Osteocyte (in vitro differentiated cells): ENCODE measurements around the gene IRAK3. TPM values are rescaled to one million over a fixed set of nuclear protein-coding genes. Genes with fewer than 3 reads are reported as not detected.

ENCODE experiments used
- DNase-seq: peaks from one replicate; pipeline ENCODE4 v3.0.0; 2021; ENCODE audit warnings: mixed read lengths; ENCODE audit not compliant: unreplicated experiment; ENCODE audit errors: extremely low spot score
- H3K27ac Mint-ChIP-seq: one replicate; pipeline ENCODE4 v1.8.0; 2021; ENCODE audit warnings: mild to moderate bottlenecking, mixed read lengths; ENCODE audit not compliant: unreplicated experiment
- H3K27me3 Mint-ChIP-seq: one replicate; pipeline ENCODE4 v1.8.0; 2021; ENCODE audit warnings: mixed read lengths; ENCODE audit not compliant: unreplicated experiment
- H3K36me3 Mint-ChIP-seq: one replicate; pipeline ENCODE4 v1.8.0; 2021; ENCODE audit warnings: mixed read lengths; ENCODE audit not compliant: unreplicated experiment
- H3K4me1 Mint-ChIP-seq: one replicate; pipeline ENCODE4 v1.8.0; 2021; ENCODE audit warnings: mixed read lengths; ENCODE audit not compliant: unreplicated experiment
- H3K4me3 Mint-ChIP-seq: one replicate; pipeline ENCODE4 v1.8.0; 2021; ENCODE audit warnings: mild to moderate bottlenecking, moderate library complexity, mixed read lengths; ENCODE audit not compliant: unreplicated experiment
- H3K9me3 Mint-ChIP-seq: one replicate; pipeline ENCODE4 v1.8.0; 2021; ENCODE audit warnings: mixed read lengths; ENCODE audit not compliant: unreplicated experiment
- CTCF ChIP-seq: fragments of 200-600 bp; sonication (generic); IDR thresholded peaks from 2 replicates; pipeline ENCODE4 v1.5.0; 2021; ENCODE audit warnings: antibody characterized with exemption, mild to moderate bottlenecking, moderate library complexity
- total RNA-seq: library from RNA; stranded (reverse); gene quantifications from 2 replicates; pipeline ENCODE4 v1.2.1, GENCODE V29; 2021

IRAK3 gene
- total RNA-seq, 1 donor from 2014 or later: 0.32 TPM

- no peak for TF ChIP-seq CTCF
- no peak overlapping the region for H3K4me3 Mint-ChIP-seq
- no peaks in the 10 kb centered on the region for H3K9me3 Mint-ChIP-seq
- H3K4me1 Mint-ChIP-seq: no peaks in the 10 kb centered on the region
- H3K27me3 Mint-ChIP-seq: peaks cover 19% of the 10 kb centered on the region
- H3K36me3 Mint-ChIP-seq: peaks cover 3% of the 10 kb centered on the region
- no peak for DNase-seq
- no peak overlapping the region for H3K27ac Mint-ChIP-seq
Observed at GRCh38 chr12:66152732-66153131, 36.3 kb upstream of the IRAK3 start.

DNA sequence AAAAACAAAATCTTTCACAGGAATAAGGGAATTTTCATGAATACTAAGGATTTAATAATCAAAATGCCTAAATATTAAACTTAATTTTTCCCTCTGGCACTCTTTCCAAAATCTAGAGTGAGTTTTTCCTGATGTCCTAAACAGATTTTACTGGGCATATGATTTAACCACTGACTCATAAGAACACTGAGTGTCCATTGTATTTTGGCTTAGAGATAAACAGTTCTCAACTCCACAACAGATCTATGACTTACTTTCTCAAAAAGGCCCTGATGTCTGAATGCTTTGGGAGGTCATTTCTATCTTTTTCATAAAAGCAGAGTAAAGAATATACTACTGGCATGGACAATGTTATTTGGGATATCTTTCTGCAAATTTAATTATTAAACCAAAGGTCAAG, 34.2 kb upstream of the IRAK3 start:
- no peak for TF ChIP-seq CTCF
- Mint-ChIP-seq H3K27me3 (peaks cover 19% of the 10 kb centered on the region), H3K9me3 (no peaks in the 10 kb centered on the region), H3K27ac (no peak overlapping the region), H3K4me3 (no peak overlapping the region), H3K4me1 (no peaks in the 10 kb centered on the region), H3K36me3 (peaks cover 6% of the 10 kb centered on the region)
- no peak for DNase-seq

- H3K27ac Mint-ChIP-seq: no peak overlapping the region
- DNase-seq: no peak
- no peak overlapping the region for H3K4me3 Mint-ChIP-seq
- peaks cover 16% of the 10 kb centered on the region for H3K27me3 Mint-ChIP-seq
- TF ChIP-seq CTCF: no peak
- peaks cover 4% of the 10 kb centered on the region for H3K36me3 Mint-ChIP-seq
- H3K4me1 Mint-ChIP-seq: no peaks in the 10 kb centered on the region
- no peaks in the 10 kb centered on the region for H3K9me3 Mint-ChIP-seq
Observed at GRCh38 chr12:66156654-66157053, 32.4 kb upstream of the IRAK3 start.

GRCh38 chr12:66159123-66159522, 29.9 kb upstream of the IRAK3 start:
- Mint-ChIP-seq H3K27me3 (peaks cover 12% of the 10 kb centered on the region), H3K4me3 (no peak overlapping the region), H3K27ac (no peak overlapping the region)

DNA sequence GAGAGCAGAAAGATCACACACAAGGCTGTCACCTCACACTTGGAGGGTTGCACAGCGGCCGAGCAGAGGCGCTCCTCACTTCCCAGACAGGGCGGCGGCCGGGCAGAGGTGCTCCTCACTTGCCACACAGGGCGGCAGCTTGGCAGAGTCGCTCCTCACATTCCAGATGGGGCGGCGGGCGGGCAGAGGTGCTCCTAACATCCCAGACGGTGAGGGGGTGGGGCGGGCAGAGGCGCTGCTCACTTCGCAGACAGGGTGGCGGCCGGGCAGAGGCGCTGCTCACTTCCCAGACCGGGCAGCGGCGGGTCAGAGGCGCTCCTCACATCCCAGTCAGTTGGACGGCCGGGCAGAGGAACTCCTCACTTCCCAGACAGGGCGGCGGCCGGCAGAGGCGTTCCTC, 28.3 kb upstream of the IRAK3 start:
- no peak for TF ChIP-seq CTCF
- no peak overlapping the region for H3K27ac Mint-ChIP-seq
- peaks cover 9% of the 10 kb centered on the region for H3K36me3 Mint-ChIP-seq
- H3K9me3 Mint-ChIP-seq: peaks cover 9% of the 10 kb centered on the region
- DNase-seq: no peak
- no peaks in the 10 kb centered on the region for H3K4me1 Mint-ChIP-seq
- no peak overlapping the region for H3K4me3 Mint-ChIP-seq
- H3K27me3 Mint-ChIP-seq: peaks cover 13% of the 10 kb centered on the region

More at GRCh38 chr12:66159123-66159522, 29.9 kb upstream of the IRAK3 start:
- Mint-ChIP-seq H3K36me3 (peaks cover 4% of the 10 kb centered on the region), H3K9me3 (no peaks in the 10 kb centered on the region), H3K4me1 (no peaks in the 10 kb centered on the region)
- no peak for TF ChIP-seq CTCF
- no peak for DNase-seq
